ENCODE results near the gene APEX1.

Gene APEX1

DNA sequence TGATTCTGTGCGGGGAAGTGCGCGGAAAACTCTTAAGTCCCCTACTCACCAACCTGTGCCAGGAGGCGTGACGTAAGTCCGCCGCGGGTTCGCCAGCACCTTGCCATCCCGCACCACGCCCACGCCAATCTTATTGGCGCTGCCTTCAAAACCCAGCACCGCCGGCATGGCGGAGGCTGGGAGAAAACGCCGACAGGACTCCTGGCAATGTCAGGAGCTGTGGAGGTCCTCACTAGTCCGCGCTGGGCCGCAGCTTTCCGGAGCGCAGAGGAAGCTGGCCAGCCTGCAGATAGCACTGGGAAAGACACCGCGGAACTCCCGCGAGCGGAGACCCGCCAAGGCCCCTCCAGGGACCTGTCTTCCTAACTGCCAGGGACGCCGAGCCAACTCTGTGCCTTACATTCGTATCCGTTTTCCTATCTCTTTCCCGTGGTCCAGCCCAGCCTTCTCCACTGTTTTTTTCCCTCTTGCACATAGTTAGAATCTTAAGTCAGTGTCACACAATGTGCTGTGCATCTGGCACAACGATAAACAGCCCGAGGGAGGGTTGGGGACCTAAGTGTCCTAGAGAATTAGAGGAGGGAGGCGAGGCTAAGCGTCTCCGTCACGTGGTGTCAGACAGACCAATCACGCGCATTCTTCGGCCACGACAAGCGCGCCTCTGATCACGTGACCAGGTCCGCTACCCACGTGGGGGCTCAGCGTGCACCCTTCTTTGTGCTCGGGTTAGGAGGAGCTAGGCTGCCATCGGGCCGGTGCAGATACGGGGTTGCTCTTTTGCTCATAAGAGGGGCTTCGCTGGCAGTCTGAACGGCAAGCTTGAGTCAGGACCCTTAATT lies at the start of gene APEX1, which contains the start of gene OSGEP:
Gene APEX1 (plus strand): TSS at position 711 of the 839 bp plus-strand sequence. CDS start 420 bp downstream, outside the sequence.
Gene OSGEP (minus strand): TSS at position 297 of the 839 bp plus-strand sequence. CDS start 129 bp downstream, at position 168.
- DNase-seq (ENCODE audit: low spot score) (peak; percentile 99), FAIRE-seq (peak; percentile 98)

GRCh38 chr14:20409226-20409625 lies 45.8 kb upstream of the APEX1 start:
- no peak for DNase-seq (ENCODE audit: low spot score)
- no peak for FAIRE-seq

DNA sequence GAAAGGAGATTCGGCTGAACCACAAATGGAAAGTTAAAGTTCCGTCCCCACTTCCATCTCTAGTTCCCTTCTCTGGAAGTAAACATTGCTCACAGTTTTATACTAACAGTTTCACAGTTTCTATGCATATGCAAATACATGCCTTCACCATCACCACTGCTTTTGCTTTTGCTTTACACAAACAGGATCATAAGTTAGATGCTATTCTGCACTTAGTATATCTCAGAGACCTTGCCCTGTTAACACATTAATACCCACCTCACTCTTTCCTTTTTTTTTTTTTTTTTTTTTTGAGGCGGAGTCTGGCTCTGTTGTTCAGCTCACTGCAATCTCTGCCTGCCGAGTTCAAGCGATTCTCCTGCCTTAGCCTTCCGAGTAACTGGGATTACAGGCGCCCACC lies 42.6 kb upstream of the APEX1 start:
- FAIRE-seq, result no peak

GRCh38 chr14:20412876-20413743 lies 41.9 kb upstream of the APEX1 start, which contains the start of gene TEP1:
Gene TEP1 (minus strand): TSS chr14:20413501. CDS start chr14:20408439, 5,062 bp downstream.
- peak; percentile 94 for DNase-seq (ENCODE audit: low spot score)
- FAIRE-seq, result no peak

More for the DNA sequence above, 42.6 kb upstream of the APEX1 start:
- no peak for DNase-seq (ENCODE audit: low spot score)

DNA sequence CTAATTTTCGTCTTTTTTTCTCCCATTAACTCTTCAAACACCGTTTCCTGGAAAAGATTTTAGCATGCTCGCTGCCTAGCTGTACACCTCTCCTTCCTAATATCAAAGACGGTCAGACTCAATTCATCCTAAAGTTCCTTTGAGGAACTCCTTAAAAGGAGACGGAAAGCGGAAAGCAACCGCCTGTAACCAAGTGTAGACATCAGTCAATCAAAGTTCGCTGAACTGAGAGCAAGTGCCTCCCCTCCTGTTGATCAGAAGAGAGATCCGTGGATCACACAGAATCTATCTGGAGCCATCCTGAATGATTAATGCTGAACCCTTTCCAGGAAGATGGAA lies 41.3 kb upstream of the APEX1 start:
- FAIRE-seq, result no peak
- DNase-seq (ENCODE audit: low spot score), result no peak

DNA sequence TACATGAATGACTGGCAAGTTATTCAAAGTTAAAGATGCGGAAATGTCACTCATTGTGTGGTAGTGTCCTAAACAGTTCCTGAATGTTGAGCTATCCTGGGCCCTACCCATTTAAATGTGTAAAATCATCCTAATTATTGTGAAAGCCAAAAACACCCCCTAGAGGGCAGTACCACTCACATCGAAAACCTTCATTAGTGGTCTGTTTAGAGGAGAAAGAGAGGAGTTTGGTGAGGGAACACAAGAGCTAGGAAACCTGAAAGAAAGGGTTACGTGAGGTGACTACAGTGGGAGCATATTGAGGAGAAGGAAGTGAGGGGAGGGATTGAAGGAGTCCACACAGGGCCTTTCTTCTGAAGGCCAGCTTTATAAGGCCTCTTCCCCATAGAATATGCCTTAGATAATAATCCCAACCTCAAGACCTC lies 39.2 kb upstream of the APEX1 start:
- DNase-seq (ENCODE audit: low spot score) (peak; percentile 58), FAIRE-seq (no peak)

- no peak for FAIRE-seq
Measured at GRCh38 chr14:20416223-20416622, 38.8 kb upstream of the APEX1 start.

DNA sequence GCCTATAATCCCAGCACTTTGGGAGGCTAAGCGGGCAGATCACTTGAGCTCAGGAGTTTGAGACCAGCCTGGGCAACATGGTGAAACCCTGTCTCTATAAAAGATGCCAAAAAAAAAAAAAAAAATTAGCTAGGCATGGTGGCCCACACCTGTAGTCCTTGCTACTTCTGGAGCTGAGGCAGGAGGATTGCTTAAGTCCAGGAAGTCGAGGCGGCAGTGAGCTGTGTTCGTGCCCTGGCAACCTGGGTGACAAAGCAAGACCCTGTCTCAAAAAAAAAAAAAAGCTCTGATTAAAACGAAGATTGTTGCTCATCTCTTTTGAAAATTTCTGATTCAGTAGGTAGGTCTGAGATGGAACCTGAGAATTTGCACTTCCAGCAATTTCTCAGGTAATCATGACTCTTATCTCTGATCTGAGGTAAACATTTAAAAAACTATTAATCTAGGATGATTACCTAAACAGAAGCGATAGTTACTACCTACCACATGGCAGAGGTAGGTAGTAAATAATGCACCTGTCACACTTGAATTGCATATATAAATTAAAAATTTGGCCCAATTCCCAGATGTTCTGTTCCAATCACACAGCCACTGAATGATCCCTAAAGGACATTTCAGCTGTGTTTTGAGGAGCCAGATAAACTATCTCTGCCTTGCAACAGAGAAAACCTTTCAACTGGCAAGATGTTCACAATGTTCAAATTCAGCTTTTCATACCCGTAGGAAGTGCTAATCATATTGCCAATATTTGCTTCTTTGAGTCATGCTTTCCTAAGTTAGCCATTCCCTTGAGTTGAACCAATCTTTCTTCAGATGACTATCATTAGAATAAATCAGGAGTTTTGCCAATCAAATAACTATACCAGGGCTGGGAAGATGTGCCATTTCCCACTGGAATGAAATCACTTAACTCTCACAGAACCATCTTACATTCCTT lies 37.5 kb upstream of the APEX1 start:
- DNase-seq (ENCODE audit: low spot score) (no peak), FAIRE-seq (no peak)

More at GRCh38 chr14:20416223-20416622, 38.8 kb upstream of the APEX1 start:
- no peak for DNase-seq (ENCODE audit: low spot score)

DNA sequence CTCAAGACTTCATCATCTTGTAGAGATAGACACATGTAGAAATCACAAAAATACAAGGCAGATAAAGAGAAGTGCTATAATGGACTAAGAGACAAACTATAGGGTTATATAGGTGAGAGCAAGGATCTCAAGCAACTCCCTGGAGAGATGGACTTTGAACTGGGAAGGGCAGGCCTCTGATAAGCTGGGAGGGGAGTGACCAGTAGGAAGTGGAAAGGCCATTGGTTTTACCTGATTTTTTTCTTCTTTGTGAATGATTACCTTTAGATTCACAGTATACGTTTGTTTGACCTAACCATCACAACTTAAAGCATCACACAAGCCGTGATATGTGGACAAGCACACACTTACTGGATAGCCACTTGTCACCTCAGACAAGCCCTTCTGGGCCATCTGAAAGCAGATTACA lies 36.5 kb upstream of the APEX1 start:
- no peak for FAIRE-seq
- DNase-seq (ENCODE audit: low spot score), result no peak

GRCh38 chr14:20419419-20419818 lies 35.6 kb upstream of the APEX1 start:
- no peak for DNase-seq (ENCODE audit: low spot score)
- no peak for FAIRE-seq

DNA sequence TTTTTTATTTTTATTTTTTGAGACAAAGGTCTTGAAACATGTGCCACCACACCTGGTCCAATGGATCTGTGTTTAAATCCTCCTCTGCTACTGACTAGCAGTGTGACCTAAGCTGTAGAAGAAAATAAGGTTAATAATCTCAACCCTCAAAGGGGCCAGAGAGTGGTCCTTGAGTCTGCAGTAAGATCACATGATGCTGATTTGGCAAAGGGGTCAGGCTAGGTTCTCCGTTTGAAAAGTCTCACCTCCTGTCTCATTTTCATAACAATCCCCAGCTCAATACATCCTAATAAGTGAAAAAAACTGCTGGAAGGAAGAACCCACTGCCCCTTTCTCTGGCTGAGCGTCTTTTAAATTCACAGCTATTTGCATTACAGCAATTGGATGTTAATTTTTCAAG lies 33.8 kb upstream of the APEX1 start:
- FAIRE-seq, result no peak
- no peak for DNase-seq (ENCODE audit: low spot score)

DNA sequence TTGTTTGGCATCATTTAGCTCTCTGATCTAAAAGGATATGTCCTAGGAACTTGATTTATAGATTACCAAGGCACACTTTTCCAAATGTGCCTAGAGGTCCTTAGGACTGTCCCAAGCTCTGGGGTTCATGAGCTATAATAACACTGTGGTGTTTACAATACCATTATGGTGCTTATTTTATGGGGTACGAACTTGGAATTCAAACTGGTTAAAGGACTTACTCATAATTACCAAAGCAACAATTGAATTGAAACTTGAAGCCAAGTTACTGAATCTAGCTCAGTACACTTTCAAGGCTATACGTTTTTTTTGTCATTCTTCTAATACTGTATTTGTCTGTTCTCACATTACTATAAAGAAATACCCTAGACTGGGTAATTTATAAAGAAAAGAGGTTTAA lies 32.1 kb upstream of the APEX1 start:
- FAIRE-seq, result no peak
- DNase-seq (ENCODE audit: low spot score), result no peak

DNA sequence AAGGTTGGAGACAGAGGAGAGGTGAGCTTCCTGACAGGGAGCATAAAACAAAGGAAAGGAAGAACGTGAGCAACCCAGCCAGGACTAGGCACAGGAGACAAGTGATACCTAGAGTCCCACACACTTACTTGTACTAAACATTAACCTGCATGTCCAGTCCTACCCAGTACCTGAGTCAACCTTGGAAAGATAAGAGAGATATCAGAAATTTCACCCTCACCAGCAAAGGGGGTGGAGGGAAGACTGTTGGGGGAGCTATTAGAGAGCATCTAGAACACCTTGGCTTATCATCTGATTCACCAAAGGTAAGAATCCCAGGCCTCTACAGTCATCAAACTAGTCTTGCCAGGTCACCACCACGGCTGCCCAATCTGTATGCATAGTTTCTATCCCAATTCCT lies 30.2 kb upstream of the APEX1 start:
- DNase-seq (ENCODE audit: low spot score) (no peak), FAIRE-seq (no peak)

GRCh38 chr14:20427231-20428009 lies 27.6 kb upstream of the APEX1 start:
- no peak for FAIRE-seq
- DNase-seq (ENCODE audit: low spot score), result peak; percentile 77

GRCh38 chr14:20428010-20428365 lies 27.0 kb upstream of the APEX1 start:
- FAIRE-seq (no peak), DNase-seq (ENCODE audit: low spot score) (no peak)

DNA sequence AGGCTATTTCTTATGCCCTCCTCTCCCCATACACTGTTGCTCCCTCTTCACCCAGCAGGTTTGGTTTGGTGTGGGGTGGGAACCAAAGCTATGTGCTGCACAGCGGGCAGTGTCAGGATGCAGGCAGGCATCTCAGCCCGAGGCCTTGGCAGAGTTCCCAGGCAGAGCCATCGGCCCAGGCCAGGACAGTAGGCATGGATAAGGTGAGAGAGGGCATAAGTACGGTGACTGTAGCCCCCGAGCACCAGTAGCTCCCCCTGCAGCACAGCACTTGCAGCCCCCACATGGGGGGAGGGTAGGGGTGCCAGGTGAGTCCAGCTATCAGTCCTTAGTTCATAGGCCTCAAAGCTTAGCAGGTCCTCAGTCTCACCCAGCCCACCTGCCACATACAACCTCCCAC lies 26.2 kb upstream of the APEX1 start:
- DNase-seq (ENCODE audit: low spot score) (no peak), FAIRE-seq (peak; percentile 13)

DNA sequence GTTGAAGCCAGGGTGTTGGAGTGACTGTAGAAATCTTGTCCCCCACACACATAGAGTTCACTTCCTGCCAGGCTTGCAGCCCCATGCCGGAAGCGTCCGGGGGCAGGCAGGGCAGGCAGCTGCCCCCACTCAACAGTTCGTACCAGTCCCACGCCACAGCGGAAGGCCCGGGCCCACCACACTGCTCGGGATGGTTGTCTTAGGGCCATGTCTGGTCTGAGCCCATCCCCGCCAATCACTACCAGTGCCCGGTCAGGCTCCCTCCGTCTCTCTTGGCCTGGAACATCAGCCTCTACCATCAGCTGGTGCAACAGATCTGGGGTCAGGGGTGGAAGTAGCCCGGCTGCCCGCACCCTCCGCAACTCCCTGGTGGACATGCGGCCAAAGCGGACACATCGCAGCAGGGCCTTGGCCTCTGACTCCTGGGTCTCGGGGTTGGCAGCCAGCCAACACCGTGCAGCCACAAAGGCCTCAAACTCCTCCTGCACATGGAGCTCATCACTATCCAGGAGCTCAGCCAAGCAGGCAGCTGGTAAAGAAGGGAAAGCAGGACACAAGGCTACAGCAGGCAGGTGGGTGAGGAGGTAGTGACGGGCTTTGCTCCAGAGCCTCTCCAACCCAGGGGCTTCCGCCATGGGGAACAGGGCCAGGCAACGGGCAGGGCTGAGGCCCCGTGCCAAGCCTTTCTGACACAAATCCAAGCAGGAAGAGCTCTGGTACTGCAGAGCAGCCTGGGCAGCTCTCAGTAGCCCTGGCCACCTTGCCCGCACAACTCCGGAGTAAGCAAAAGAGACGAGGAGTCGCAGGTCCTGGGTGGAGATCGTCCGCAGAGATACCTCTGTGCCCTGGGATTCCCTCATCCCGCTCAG lies 25.0 kb upstream of the APEX1 start:
- FAIRE-seq (peak; percentile 32), DNase-seq (ENCODE audit: low spot score) (no peak)

GRCh38 chr14:20434701-20435581 lies 20.1 kb upstream of the APEX1 start:
- FAIRE-seq (no peak), DNase-seq (ENCODE audit: low spot score) (no peak)

Data from urothelium cell line (cell line).